ENCODE results near the gene OR2AJ1.

OR2AJ1 gene

GRCh38 chr1:247914941-247915662 is 9.6 kb upstream of the OR2AJ1 start:
- DNase-seq: no peak
- TF ChIP-seq CTCF (IDR thresholded peaks at IDR 0.05; ENCODE audit: low read depth, low read length): no peak
- no peak overlapping the region for H3K4me3 ChIP-seq (ENCODE audit: low read depth, low read length)
- no peaks in the 10 kb centered on the region for H3K4me1 ChIP-seq
- no peaks in the 10 kb centered on the region for H3K9me3 ChIP-seq
- no peaks in the 10 kb centered on the region for H3K27me3 ChIP-seq
- H3K36me3 ChIP-seq: no peaks in the 10 kb centered on the region

- Histone ChIP-seq H3K36me3 (no peaks in the 10 kb centered on the region), H3K4me3 (ENCODE audit: low read depth, low read length) (no peak within 1 kb of the TSS), H3K27me3 (no peaks in the 10 kb centered on the region), H3K9me3 (no peaks in the 10 kb centered on the region), H3K4me1 (no peaks in the 10 kb centered on the region)
- no peak for DNase-seq
- TF ChIP-seq CTCF (IDR thresholded peaks at IDR 0.05; ENCODE audit: low read depth, low read length): no peak
Measured at GRCh38 chr1:247919952-247920351, 4.7 kb upstream of the OR2AJ1 start, which contains the start of gene OR2T8. Gene OR2T8 (plus strand): TSS chr1:247920252. CDS start chr1:247921018, 766 bp downstream.

- H3K4me3 ChIP-seq (ENCODE audit: low read depth, low read length): no peak overlapping the region
- H3K9me3 ChIP-seq: no peaks in the 10 kb centered on the region
- no peak for TF ChIP-seq CTCF (IDR thresholded peaks at IDR 0.05; ENCODE audit: low read depth, low read length)
- DNase-seq: no peak
- H3K4me1 ChIP-seq: no peaks in the 10 kb centered on the region
- H3K36me3 ChIP-seq: no peaks in the 10 kb centered on the region
- no peaks in the 10 kb centered on the region for H3K27me3 ChIP-seq
Measured at GRCh38 chr1:247923941-247924340, 748 bp upstream of the OR2AJ1 start.

GRCh38 chr1:247933989-247934388 is 9.3 kb downstream of the OR2AJ1 start:
- no peak for DNase-seq
- no peaks in the 10 kb centered on the region for H3K27me3 ChIP-seq
- H3K4me3 ChIP-seq (ENCODE audit: low read depth, low read length): no peak overlapping the region
- TF ChIP-seq CTCF (IDR thresholded peaks at IDR 0.05; ENCODE audit: low read depth, low read length): no peak
- H3K4me1 ChIP-seq: no peaks in the 10 kb centered on the region
- H3K36me3 ChIP-seq: no peaks in the 10 kb centered on the region
- H3K9me3 ChIP-seq: no peaks in the 10 kb centered on the region

- H3K4me3 ChIP-seq (ENCODE audit: low read depth, low read length): no peak overlapping the region
Measured at GRCh38 chr1:247935781-247936180, 11.1 kb downstream of the OR2AJ1 start.

More at GRCh38 chr1:247935781-247936180, 11.1 kb downstream of the OR2AJ1 start:
- H3K36me3 ChIP-seq: no peaks in the 10 kb centered on the region
- TF ChIP-seq CTCF (IDR thresholded peaks at IDR 0.05; ENCODE audit: low read depth, low read length): no peak
- H3K27me3 ChIP-seq: no peaks in the 10 kb centered on the region
- no peak for DNase-seq
- no peaks in the 10 kb centered on the region for H3K9me3 ChIP-seq
- no peaks in the 10 kb centered on the region for H3K4me1 ChIP-seq

All from BE2C (cell line).